Measurements from ENCODE around the gene PHTF1.
"Not testable (repeated sequence)": the region's sequence is repeated elsewhere in the genome, so short reads cannot be mapped to it uniquely, and the experiment has no call there.

GRCh38 chr1:113717506-113717905, 41.8 kb downstream of the PHTF1 start:
- TF ChIP-seq CTCF (IDR thresholded peaks at IDR 0.05; ENCODE audit: low read length); EZH2 (IDR thresholded peaks at IDR 0.05; ENCODE audit: borderline replicate concordance, low read length): not testable (repeated sequence)

Measured in OCI-LY1 (cell line).